Ectodermal cell (in vitro differentiated cells): ENCODE data around the gene PYCR2.

Experiments
- H3K27ac ChIP-seq: 2 replicates; pipeline ENCODE4 v1.7.0; 2013; ENCODE audit warnings: mild to moderate bottlenecking, low read depth, low read length; ENCODE audit not compliant: insufficient read depth, poor library complexity, severe bottlenecking
- H3K27me3 ChIP-seq: 2 replicates; pipeline ENCODE4 v1.7.0; 2013; ENCODE audit warnings: mild to moderate bottlenecking, low read length; ENCODE audit not compliant: insufficient read depth, control insufficient read depth, poor library complexity, severe bottlenecking
- H3K36me3 ChIP-seq: one replicate; pipeline ENCODE4 v1.7.0; 2013; ENCODE audit warnings: low read length; ENCODE audit not compliant: control insufficient read depth, insufficient read depth
- H3K4me1 ChIP-seq: one replicate; pipeline ENCODE4 v1.7.0; 2013; ENCODE audit warnings: low read length; ENCODE audit not compliant: control insufficient read depth, insufficient read depth
- H3K4me3 ChIP-seq: 2 replicates; pipeline ENCODE4 v1.7.0; 2013; ENCODE audit warnings: low read depth, low read length, control low read depth; ENCODE audit not compliant: insufficient read depth
- H3K9me3 ChIP-seq: 2 replicates; pipeline ENCODE4 v1.7.0; 2013; ENCODE audit warnings: mild to moderate bottlenecking, low read length, moderate library complexity; ENCODE audit not compliant: control insufficient read depth
- WGBS, 2 experiments: methylation state at CpG; one replicate each; pipeline ENCODE4 v1.1.7; 2013; ENCODE audit warnings: missing lambda C conversion rate in 2 of 2; 5-methylcytosine and 5-hydroxymethylcytosine counted together

PYCR2 gene

GRCh38 chr1:225958041-225958440 is 34.0 kb upstream of the PYCR2 start:
- H3K36me3 ChIP-seq: no peaks in the 10 kb centered on the region

GRCh38 chr1:225954753-225955152 is 30.7 kb upstream of the PYCR2 start:
- WGBS, 2 experiments: 88 to 93% methylated on average over 1 of the region's 1 CpG
- Histone ChIP-seq H3K27me3 (no peaks in the 10 kb centered on the region), H3K36me3 (no peaks in the 10 kb centered on the region)

More at GRCh38 chr1:225958041-225958440, 34.0 kb upstream of the PYCR2 start:
- 86 to 88% methylated on average over 3 of the region's 3 CpGs for WGBS, 2 experiments
- Histone ChIP-seq H3K4me3 (no peak overlapping the region), H3K27me3 (no peaks in the 10 kb centered on the region), H3K4me1 (no peaks in the 10 kb centered on the region), H3K9me3 (no peaks in the 10 kb centered on the region), H3K27ac (no peak overlapping the region)

GRCh38 chr1:225953315-225953714 is 29.3 kb upstream of the PYCR2 start:
- Histone ChIP-seq H3K4me3 (no peak overlapping the region), H3K9me3 (no peaks in the 10 kb centered on the region)
- WGBS, 2 experiments: 91 to 92% methylated on average over 4 of the region's 4 CpGs

More at GRCh38 chr1:225954753-225955152, 30.7 kb upstream of the PYCR2 start:
- H3K4me3 ChIP-seq: no peak overlapping the region
- H3K4me1 ChIP-seq: no peaks in the 10 kb centered on the region
- H3K27ac ChIP-seq: no peak overlapping the region
- H3K9me3 ChIP-seq: no peaks in the 10 kb centered on the region

GRCh38 chr1:225950905-225951497 is 27.0 kb upstream of the PYCR2 start:
- Histone ChIP-seq H3K36me3 (no peaks in the 10 kb centered on the region), H3K9me3 (no peaks in the 10 kb centered on the region), H3K4me3 (no peak overlapping the region), H3K27me3 (peaks cover 25% of the 10 kb centered on the region), H3K27ac (no peak overlapping the region), H3K4me1 (peaks cover 6% of the 10 kb centered on the region)
- WGBS, 2 experiments: 65 to 67% methylated on average over 9 of the region's 9 CpGs

More at GRCh38 chr1:225953315-225953714, 29.3 kb upstream of the PYCR2 start:
- no peaks in the 10 kb centered on the region for H3K36me3 ChIP-seq
- H3K27me3 ChIP-seq: peaks cover 7% of the 10 kb centered on the region
- no peak overlapping the region for H3K27ac ChIP-seq
- H3K4me1 ChIP-seq: no peaks in the 10 kb centered on the region

GRCh38 chr1:225949041-225949440 is 25.0 kb upstream of the PYCR2 start:
- H3K9me3 ChIP-seq: no peaks in the 10 kb centered on the region
- H3K27me3 ChIP-seq: peaks cover 25% of the 10 kb centered on the region
- peaks cover 21% of the 10 kb centered on the region for H3K4me1 ChIP-seq
- no peak overlapping the region for H3K27ac ChIP-seq
- H3K36me3 ChIP-seq: no peaks in the 10 kb centered on the region
- no peak overlapping the region for H3K4me3 ChIP-seq
- 47 to 58% methylated on average over 6 of the region's 6 CpGs for WGBS, 2 experiments

- H3K36me3 ChIP-seq: no peaks in the 10 kb centered on the region
- H3K27ac ChIP-seq: no peak overlapping the region
- H3K9me3 ChIP-seq: no peaks in the 10 kb centered on the region
- peaks cover 35% of the 10 kb centered on the region for H3K27me3 ChIP-seq
- no peak overlapping the region for H3K4me3 ChIP-seq
- H3K4me1 ChIP-seq: peaks cover 23% of the 10 kb centered on the region
- 86 to 90% methylated on average over 5 of the region's 5 CpGs for WGBS, 2 experiments
Measured at GRCh38 chr1:225946803-225947202, 22.8 kb upstream of the PYCR2 start.

- WGBS, 2 experiments: 65 to 69% methylated on average over 4 of the region's 4 CpGs
- no peaks in the 10 kb centered on the region for H3K9me3 ChIP-seq
- H3K36me3 ChIP-seq: no peaks in the 10 kb centered on the region
- H3K4me1 ChIP-seq: peaks cover 29% of the 10 kb centered on the region
- peaks cover 35% of the 10 kb centered on the region for H3K27me3 ChIP-seq
- H3K27ac ChIP-seq: no peak overlapping the region
- no peak overlapping the region for H3K4me3 ChIP-seq
Measured at GRCh38 chr1:225946082-225946620, 22.1 kb upstream of the PYCR2 start.

- Histone ChIP-seq H3K27ac (no peak overlapping the region), H3K27me3 (peaks cover 35% of the 10 kb centered on the region), H3K36me3 (no peaks in the 10 kb centered on the region), H3K4me1 (peaks cover 35% of the 10 kb centered on the region), H3K4me3 (no peak overlapping the region), H3K9me3 (no peaks in the 10 kb centered on the region)
- WGBS, 2 experiments: 13% methylated on average over 4 of the region's 4 CpGs
Measured at GRCh38 chr1:225945564-225945963, 21.5 kb upstream of the PYCR2 start.

GRCh38 chr1:225944951-225945350 is 20.9 kb upstream of the PYCR2 start:
- Histone ChIP-seq H3K36me3 (no peaks in the 10 kb centered on the region), H3K9me3 (no peaks in the 10 kb centered on the region), H3K27ac (no peak overlapping the region), H3K4me3 (no peak overlapping the region), H3K27me3 (peaks cover 35% of the 10 kb centered on the region), H3K4me1 (peaks cover 37% of the 10 kb centered on the region)
- 79 to 86% methylated on average over 7 of the region's 7 CpGs for WGBS, 2 experiments

GRCh38 chr1:225944387-225944786 is 20.3 kb upstream of the PYCR2 start:
- 93 to 98% methylated on average over 2 of the region's 2 CpGs for WGBS, 2 experiments
- Histone ChIP-seq H3K4me1 (peaks cover 37% of the 10 kb centered on the region), H3K9me3 (no peaks in the 10 kb centered on the region)

More at GRCh38 chr1:225944387-225944786, 20.3 kb upstream of the PYCR2 start:
- H3K36me3 ChIP-seq: no peaks in the 10 kb centered on the region
- H3K27me3 ChIP-seq: peaks cover 35% of the 10 kb centered on the region
- no peak overlapping the region for H3K4me3 ChIP-seq
- H3K27ac ChIP-seq: no peak overlapping the region
